SK-N-SH (cell line): ENCODE data around the gene CLIC1.

Experiments
- CTCF ChIP-seq: fragments of 200-600 bp; sonication (generic); IDR thresholded peaks from 2 replicates; pipeline ENCODE4 v1.6.1; 2017; ENCODE audit warnings: antibody characterized with exemption, mild to moderate bottlenecking, moderate library complexity
- EP300 ChIP-seq, 2 experiments: IDR thresholded peaks; 2 replicates each; pipeline versions ENCODE4 v1.4.0 to v1.6.1; 2012; ENCODE audit warnings: borderline replicate concordance in 1 of 2, low read depth in 1 of 2, low read length in 1 of 2
- EZH2phosphoT487 ChIP-seq: fragments of 200-600 bp; sonication (generic); IDR thresholded peaks from 2 replicates; pipeline ENCODE4 v1.6.1; 2017; ENCODE audit warnings: low read depth, mixed run types, mild to moderate bottlenecking, antibody characterized with exemption, moderate library complexity, borderline replicate concordance
- FOSL2 ChIP-seq: IDR thresholded peaks from 2 replicates; pipeline ENCODE4 v1.4.0; 2012; ENCODE audit warnings: low read depth, mild to moderate bottlenecking, moderate library complexity, borderline replicate concordance
- FOXJ3 ChIP-seq: sonication (generic); formaldehyde crosslinking; IDR thresholded peaks from 2 replicates; pipeline ENCODE4 v1.5.1; 2020; ENCODE audit warnings: mild to moderate bottlenecking, missing genetic modification reagents
- IRF3 ChIP-seq: fragments of 150-350 bp; IDR thresholded peaks from 2 replicates; pipeline ENCODE4 v1.6.1; 2016; ENCODE audit warnings: mild to moderate bottlenecking, low read depth, low read length
- MAX ChIP-seq: IDR thresholded peaks from 2 replicates; pipeline ENCODE4 v1.4.0; 2012; ENCODE audit warnings: low read depth
- POLR2AphosphoS5 ChIP-seq: IDR thresholded peaks from 2 replicates; pipeline ENCODE4 v1.6.1; 2012; ENCODE audit warnings: low read depth, low read length
- REST ChIP-seq: IDR thresholded peaks from 2 replicates; pipeline ENCODE4 v1.6.1; 2012; ENCODE audit warnings: mild to moderate bottlenecking, low read depth, low read length, moderate library complexity
- RFX5 ChIP-seq: IDR thresholded peaks from 2 replicates; pipeline ENCODE4 v1.6.1; 2012; ENCODE audit warnings: mild to moderate bottlenecking, improper control_type of control experiment, low read length

- TF ChIP-seq REST: no peak
- no peak for TF ChIP-seq RFX5
- TF ChIP-seq CTCF: no peak
- TF ChIP-seq POLR2AphosphoS5: peak; percentile 31; the same call in 1 of the 2 replicates
- TF ChIP-seq EZH2phosphoT487: no peak
- TF ChIP-seq MAX: peak; percentile 82; the same call in 1 of the 2 replicates
- TF ChIP-seq FOSL2: peak; percentile 86
- TF ChIP-seq FOXJ3 (CRISPR knock-in tag): no peak
- TF ChIP-seq EP300 (IDR thresholded peaks at IDR 0.05; ENCODE audit: borderline replicate concordance in 1 of 2, low read depth in 1 of 2, low read length in 1 of 2): no peak
- no peak for TF ChIP-seq IRF3
Observed at GRCh38 chr6:31734821-31735406, 1.4 kb downstream of the CLIC1 start.
